ENCODE data around the gene RASAL1.

- TF ChIP-seq CTCF (IDR thresholded peaks at IDR 0.05) (no peak), POLR2A (IDR thresholded peaks at IDR 0.05) (no peak)
These were observed 79.3 kb downstream of the RASAL1 start for GRCh38 chr12:113056381-113056630.

All from esophagus squamous epithelium (tissue), 4 donors.